GM18870 (cell line): Measurements from ENCODE around the gene GYG2.

Experiments used
- ATAC-seq: cut with Tn5 transposase; IDR thresholded peaks from one replicate; pipeline ENCODE4 v1.9.1; 2021; ENCODE audit warnings: moderate library complexity; ENCODE audit not compliant: unreplicated experiment

Gene GYG2

DNA sequence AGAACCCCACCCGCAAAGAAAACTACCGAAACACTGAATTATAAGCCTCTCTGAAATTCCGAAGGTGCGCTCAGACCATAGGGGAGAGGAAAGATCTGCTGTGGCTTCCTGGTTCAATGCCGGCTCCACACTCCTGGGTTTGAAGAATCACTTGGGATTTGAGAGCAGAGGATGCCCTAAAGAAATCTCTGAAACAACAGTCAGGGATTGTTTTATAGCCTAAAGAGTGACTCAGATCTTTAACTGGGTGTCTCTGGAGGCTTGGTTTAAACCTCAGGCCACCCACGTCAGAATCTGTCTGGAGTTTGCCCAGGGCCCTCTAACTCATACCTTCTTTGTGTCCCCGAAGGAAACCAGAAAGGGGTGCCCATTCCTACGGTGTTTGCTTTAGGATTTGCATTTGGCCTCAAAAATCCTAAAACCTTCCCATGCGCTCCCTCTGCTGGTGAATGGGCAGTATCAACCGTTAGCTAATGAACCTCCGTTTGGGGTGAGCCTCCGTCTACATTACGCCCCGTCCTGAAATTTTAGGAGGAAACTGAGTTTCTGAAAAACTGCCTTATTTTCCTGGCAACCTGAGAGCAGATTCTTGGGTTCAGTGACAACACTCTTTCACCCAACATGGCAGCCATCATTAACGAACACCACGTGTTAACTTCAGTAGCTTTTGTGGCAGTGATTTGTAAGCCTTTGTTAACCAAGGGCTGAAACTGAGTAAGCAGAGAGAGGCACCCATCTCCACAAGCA lies 16.4 kb upstream of the GYG2 start:
- ATAC-seq: peak; percentile 92

DNA sequence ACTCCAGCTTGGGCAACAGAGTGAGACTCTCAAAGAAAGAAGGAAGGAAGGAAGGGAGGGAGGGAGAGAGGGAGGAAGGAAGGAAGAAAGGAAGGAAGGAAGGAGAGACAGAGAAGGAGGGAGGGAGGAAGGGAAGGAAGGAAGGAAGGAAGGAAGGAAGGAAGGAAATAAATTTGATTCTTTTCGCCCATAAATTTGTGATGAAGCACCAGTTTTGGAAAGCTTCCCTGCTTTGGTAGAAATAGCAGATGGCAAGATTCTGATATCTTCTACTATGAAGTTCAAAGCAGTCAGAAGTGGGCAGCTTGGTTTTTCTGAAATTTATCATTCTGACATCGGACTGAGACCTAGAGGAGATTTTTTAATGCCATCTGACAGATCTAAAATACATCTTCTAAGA lies 11.7 kb upstream of the GYG2 start:
- ATAC-seq: no peak

GRCh38 chrX:2819345-2820135 lies 9.2 kb upstream of the GYG2 start:
- no peak for ATAC-seq

- ATAC-seq: no peak
Observed at GRCh38 chrX:2820136-2820771, 8.5 kb upstream of the GYG2 start.

DNA sequence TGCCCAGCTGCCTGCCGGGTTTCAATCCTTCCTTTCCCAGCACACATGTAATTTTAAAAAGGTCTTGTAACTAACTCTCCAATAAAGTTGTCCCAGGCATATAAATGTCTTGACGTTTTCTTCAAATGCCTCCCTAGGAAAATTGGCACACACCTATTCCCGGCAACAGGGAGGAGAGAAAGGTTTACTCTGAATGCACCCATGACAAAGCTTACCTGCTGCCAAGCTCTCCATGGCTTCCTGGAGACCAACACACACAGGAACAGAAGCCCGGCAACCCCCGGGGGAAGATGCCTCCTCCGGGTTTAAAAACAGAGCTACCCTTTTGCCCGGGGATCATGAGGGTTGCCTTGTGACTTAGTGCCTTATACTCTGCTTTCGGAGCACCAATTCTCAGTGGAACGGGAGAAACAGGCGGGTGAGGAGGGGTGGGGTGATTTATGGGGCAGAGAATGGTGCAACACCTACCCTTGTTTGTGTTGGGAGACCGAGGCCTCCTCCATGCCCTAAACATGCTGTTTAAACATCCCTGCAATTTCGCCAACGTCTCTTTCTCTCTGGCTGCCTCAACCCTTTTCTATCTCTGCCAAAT lies 4.8 kb upstream of the GYG2 start:
- ATAC-seq: no peak

DNA sequence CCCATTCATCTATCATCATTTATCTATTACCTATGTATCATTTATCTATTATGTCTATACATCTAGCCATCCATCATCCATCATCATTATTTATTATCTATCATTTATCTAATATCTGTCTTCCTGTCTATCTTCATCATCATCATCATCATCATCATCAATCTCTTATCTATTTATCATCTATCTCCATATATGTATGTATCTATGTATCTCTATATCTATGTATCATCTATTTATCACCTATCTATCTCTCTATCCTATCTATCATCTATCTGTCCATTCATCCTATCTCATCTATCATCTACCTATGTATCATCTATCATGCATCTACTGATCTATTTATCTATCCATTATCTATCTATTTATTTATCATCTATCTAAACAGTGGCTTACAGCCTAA lies 3.8 kb upstream of the GYG2 start:
- no peak for ATAC-seq

GRCh38 chrX:2828959-2829411 lies 255 bp downstream of the GYG2 start:
- no peak for ATAC-seq

DNA sequence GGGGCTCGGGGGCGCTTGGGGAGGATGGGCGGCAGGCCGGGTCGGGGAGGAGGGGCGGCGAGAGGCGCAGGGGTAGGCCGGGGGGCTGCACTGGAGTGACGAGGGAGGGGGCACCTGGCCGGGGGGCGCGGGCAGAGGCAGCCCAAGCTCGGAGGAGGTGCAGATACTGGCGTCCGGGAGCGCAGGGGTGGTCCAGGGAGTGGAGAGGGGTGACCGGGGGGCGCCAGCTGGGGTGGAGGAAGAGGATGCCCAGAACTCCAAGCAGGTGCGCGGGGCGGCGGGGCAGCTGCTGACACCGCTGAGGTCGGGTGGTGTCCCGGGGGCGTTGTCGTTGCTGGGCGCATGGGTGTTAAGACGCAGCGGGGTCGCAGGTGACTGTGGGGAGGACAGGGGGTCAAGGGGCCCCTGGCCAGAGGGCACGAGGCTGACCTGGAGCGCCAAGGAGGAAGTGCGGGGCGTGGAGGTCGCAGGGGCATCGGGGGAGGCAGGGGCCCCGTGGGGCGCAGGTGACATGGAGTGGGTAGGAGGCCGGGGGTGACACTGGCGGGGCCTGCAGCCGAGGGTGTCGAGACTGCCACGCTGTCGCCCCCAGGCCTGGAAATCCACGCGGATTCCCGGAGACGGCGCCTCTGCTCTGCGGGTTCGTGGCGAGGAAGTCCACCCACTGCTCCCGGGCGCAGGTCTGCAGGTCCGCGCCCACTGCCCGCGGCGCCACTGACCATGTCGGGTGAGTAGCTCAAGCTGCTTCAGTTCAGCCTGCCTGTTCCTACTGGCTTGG lies 928 bp downstream of the GYG2 start:
- ATAC-seq: no peak

DNA sequence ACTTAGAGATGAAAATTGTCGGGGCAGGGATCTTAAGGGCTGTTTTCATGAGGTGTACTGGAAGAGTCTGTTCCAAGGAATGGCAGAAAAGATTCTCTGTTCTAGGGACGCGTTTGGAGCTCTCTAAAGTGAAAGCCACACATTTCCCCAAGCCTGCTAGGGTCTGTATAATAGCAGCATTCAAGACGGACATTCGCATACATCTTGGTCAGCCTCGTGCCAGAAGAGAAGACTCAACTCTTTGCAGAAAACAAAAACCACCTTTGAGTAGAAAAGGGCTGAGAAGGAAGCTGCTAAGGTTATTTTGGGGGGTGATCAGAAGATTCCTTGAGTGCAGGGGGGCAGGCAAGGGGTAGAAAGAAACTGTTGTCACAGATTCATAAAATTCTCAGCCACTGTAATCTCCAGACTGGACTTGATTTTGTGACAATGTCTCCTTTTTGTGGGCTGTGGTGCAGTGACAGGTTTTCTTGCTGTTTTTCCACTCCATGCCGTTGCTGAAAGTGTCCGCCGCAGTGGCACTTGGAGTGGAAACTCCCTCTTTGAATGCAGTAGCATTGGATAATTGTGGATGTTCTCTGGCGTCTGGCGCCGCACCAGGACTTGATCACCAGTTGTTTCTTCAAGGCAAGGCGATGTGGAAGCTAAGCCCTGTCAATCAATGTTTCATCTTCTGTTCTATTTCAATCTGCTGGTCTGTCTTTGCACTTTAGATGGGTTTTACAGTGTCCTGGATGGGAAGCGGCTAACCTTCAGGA lies 2.9 kb downstream of the GYG2 start:
- ATAC-seq: no peak

- ATAC-seq: no peak
Observed at GRCh38 chrX:2837961-2838360, 9.2 kb downstream of the GYG2 start.

GRCh38 chrX:2840961-2841360 lies 12.2 kb downstream of the GYG2 start:
- no peak for ATAC-seq

- ATAC-seq: no peak
Observed at GRCh38 chrX:2841537-2841936, 12.8 kb downstream of the GYG2 start.

DNA sequence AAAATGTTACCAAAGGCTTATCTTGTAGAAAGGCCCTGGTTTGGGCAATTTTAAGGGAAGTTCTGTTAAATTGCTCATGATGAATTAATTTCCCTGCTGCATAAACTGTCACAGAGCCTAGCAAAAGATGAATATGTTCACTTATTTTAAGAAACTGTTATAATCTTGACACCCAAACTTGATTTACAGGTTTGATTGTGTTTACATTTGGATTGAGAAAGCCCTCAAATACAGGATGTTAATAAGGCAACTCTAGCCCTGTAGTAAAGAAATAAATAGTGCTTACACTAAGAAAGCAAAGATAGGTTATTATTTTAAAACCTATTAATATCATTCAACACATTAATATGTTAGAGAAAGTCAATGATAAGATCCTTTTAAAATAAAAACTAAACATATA lies 18.3 kb downstream of the GYG2 start:
- no peak for ATAC-seq

DNA sequence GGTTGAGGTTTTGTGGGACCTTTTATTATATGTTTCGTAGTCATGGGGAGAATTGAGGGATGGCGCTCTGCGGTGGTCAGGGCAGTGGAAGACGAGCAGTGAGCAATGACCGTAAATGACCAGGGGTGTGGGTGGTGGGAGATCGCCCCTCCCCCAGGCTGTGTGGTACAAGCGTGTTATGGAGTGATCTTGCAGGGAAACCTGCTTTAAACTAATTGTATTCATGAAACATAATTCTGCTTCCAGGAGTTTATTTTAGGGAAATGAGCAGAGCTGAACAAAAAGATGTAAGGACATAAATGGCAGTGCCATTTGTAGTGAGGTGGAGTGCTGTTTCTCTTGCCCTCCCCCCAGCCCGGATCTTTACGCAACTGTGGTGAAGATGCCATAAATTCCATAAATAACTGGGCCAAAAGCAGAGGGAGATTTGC lies 20.2 kb downstream of the GYG2 start:
- no peak for ATAC-seq

DNA sequence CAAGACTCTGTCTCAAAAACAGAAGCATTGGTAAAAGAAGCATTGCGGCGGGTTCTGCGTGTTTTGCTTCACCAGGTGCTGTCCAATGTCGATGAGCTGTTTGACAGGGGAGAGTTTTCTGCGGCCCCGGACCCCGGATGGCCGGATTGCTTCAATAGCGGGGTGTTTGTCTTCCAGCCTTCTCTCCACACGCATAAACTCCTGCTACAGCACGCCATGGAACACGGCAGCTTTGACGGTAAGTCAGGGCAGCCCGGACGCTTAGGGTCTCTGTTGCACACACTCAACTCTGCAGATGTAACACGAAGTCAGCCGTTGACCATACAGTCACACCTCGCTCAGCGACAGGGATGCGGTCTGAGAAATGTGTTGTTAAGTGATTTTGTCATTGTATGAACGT lies 26.2 kb downstream of the GYG2 start:
- ATAC-seq: no peak

- ATAC-seq: no peak
Observed at GRCh38 chrX:2855761-2856160, 27.0 kb downstream of the GYG2 start.

DNA sequence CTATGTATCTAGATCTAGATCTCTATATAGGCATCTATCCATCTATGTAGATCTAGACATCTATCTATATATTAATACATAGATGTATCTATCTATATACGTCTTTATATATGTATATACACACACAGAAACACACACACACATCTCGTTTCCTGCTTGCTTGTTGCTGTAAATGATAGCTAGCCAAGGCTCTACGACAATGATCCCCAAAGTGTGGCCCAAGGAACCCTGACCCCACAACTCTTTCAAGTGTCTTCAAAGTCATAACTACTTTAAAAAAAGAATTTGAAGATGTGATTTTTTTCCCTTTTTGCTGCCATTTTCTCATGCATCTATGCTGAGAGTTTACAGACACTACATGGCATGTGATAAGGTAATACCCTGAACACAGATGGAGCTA lies 28.8 kb downstream of the GYG2 start:
- no peak for ATAC-seq

- ATAC-seq: no peak
Observed at GRCh38 chrX:2859197-2859797, 30.6 kb downstream of the GYG2 start.

DNA sequence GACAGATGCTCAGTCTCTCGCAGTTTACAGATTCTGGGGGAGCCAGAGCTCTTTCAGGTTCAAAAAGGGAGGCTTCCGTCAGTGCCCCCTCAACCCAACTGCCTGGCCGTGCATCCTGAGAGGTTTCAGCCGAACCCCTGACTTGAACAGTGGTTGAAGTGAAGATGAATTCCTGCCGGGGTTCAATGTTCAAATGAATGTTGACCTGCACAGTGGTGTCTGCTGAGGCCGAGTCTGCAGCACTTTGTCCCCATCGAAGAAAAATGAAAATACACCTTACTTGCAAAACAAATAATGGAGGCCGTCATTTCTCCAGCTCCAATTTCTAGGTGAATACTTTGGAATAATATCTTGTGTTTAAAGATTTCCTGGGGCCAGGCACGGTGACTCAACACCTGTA lies 33.7 kb downstream of the GYG2 start:
- no peak for ATAC-seq

- ATAC-seq: no peak
Observed at GRCh38 chrX:2863646-2864045, 34.9 kb downstream of the GYG2 start.
